Neuronal stem cell (in vitro differentiated cells): ENCODE measurements around the gene FARP1.

Experiments used
- DNase-seq: peaks from one replicate; pipeline ENCODE4 v3.0.0-alpha.2; 2013; ENCODE audit warnings: low spot score
- H2AFZ ChIP-seq: one replicate; pipeline ENCODE4 v1.6.1; 2013; ENCODE audit warnings: mild to moderate bottlenecking, low read length, inconsistent platforms
- H2AK5ac ChIP-seq: 2 replicates; pipeline ENCODE4 v1.6.1; 2013; ENCODE audit warnings: low read depth, mild to moderate bottlenecking, inconsistent platforms, low read length, moderate library complexity, mixed read lengths
- H2BK120ac ChIP-seq: 2 replicates; pipeline ENCODE4 v1.6.1; 2013; ENCODE audit warnings: low read depth, mild to moderate bottlenecking, inconsistent platforms, low read length, moderate library complexity, mixed read lengths
- H2BK12ac ChIP-seq: one replicate; pipeline ENCODE4 v1.6.1; 2013; ENCODE audit warnings: low read length, inconsistent platforms
- H2BK15ac ChIP-seq: 2 replicates; pipeline ENCODE4 v1.6.1; 2013; ENCODE audit warnings: mild to moderate bottlenecking, low read length, inconsistent platforms, mixed read lengths
- H2BK5ac ChIP-seq: one replicate; pipeline ENCODE4 v1.6.1; 2013; ENCODE audit warnings: inconsistent platforms, mild to moderate bottlenecking, low read length, moderate library complexity
- H3K14ac ChIP-seq: one replicate; pipeline ENCODE4 v1.6.1; 2013; ENCODE audit warnings: low read length, inconsistent platforms
- H3K18ac ChIP-seq: 2 replicates; pipeline ENCODE4 v1.6.1; 2013; ENCODE audit warnings: low read length, inconsistent platforms
- H3K23ac ChIP-seq: 2 replicates; pipeline ENCODE4 v1.6.1; 2013; ENCODE audit warnings: low read depth, mild to moderate bottlenecking, mixed read lengths, low read length, inconsistent platforms; ENCODE audit not compliant: poor library complexity
- H3K27ac ChIP-seq: replicated peaks from 3 replicates; pipeline ENCODE4 v1.5.1; 2013; ENCODE audit warnings: low read length, inconsistent platforms
- H3K27me3 ChIP-seq, 3 experiments: 2 replicates each; pipeline ENCODE4 v1.6.1; 2013; ENCODE audit warnings: low read length in 3 of 3, mild to moderate bottlenecking in 2 of 3, inconsistent platforms in 1 of 3, low read depth in 1 of 3, mixed read lengths in 1 of 3, moderate library complexity in 1 of 3; ENCODE audit not compliant: control insufficient read depth in 3 of 3, insufficient read depth in 3 of 3
- H3K36me3 ChIP-seq, 2 donors: replicated peaks in 1 of 2; 2 replicates each; pipeline ENCODE4 v1.6.1; 2013; ENCODE audit warnings: low read length in 2 of 2; ENCODE audit not compliant: control insufficient read depth in 2 of 2, insufficient read depth in 2 of 2
- H3K4ac ChIP-seq: 2 replicates; pipeline ENCODE4 v1.6.1; 2013; ENCODE audit warnings: inconsistent platforms, mild to moderate bottlenecking, low read length, moderate library complexity
- H3K4me1 ChIP-seq, 2 donors: 1 replicate in 1 of 2; 2 replicates in 1 of 2; pipeline ENCODE4 v1.6.1; 2013; ENCODE audit warnings: low read length in 2 of 2, low read depth in 1 of 2; ENCODE audit not compliant: control insufficient read depth in 2 of 2, insufficient read depth in 1 of 2
- H3K4me2 ChIP-seq: one replicate; pipeline ENCODE4 v1.6.1; 2013; ENCODE audit warnings: mild to moderate bottlenecking, low read length, inconsistent platforms; ENCODE audit not compliant: insufficient read depth, poor library complexity, severe bottlenecking
- H3K4me3 ChIP-seq, 2 donors: 2 replicates each; pipeline ENCODE4 v1.5.1; 2013; ENCODE audit warnings: low read length in 2 of 2, mild to moderate bottlenecking in 2 of 2, inconsistent platforms in 1 of 2, moderate library complexity in 1 of 2
- H3K79me1 ChIP-seq: one replicate; pipeline ENCODE4 v1.6.1; 2013; ENCODE audit warnings: low read depth, mild to moderate bottlenecking, inconsistent platforms, low read length, moderate library complexity
- H3K9ac ChIP-seq: one replicate; pipeline ENCODE4 v1.6.1; 2013; ENCODE audit warnings: mild to moderate bottlenecking, low read depth, low read length, inconsistent platforms; ENCODE audit not compliant: poor library complexity
- H3K9me3 ChIP-seq, 2 donors: replicated peaks in 1 of 2; 2 replicates each; pipeline versions ENCODE3 to v1.6.1; 2013; ENCODE audit warnings: low read length in 2 of 2, mild to moderate bottlenecking in 2 of 2, inconsistent platforms in 1 of 2, low read depth in 1 of 2, mixed read lengths in 1 of 2, moderate library complexity in 1 of 2; ENCODE audit not compliant: control insufficient read depth in 2 of 2, insufficient read depth in 1 of 2
- H4K8ac ChIP-seq: one replicate; pipeline ENCODE4 v1.6.1; 2013; ENCODE audit warnings: low read depth, mild to moderate bottlenecking, inconsistent platforms, low read length, moderate library complexity
- H4K91ac ChIP-seq: one replicate; pipeline ENCODE4 v1.6.1; 2013; ENCODE audit warnings: low read length, low read depth, mild to moderate bottlenecking, inconsistent platforms; ENCODE audit not compliant: poor library complexity
- WGBS, 2 donors: extraction: QIAGEN DNeasy Blood & Tissue Kit; methylation state at CpG; one replicate each; pipeline ENCODE4 v1.1.7; 2013; ENCODE audit warnings: missing lambda C conversion rate in 2 of 2, mixed read lengths in 1 of 2; ENCODE audit not compliant: insufficient read length in 2 of 2, insufficient replicate concordance in 1 of 2; ENCODE audit errors: extremely low coverage in 2 of 2; 5-methylcytosine and 5-hydroxymethylcytosine counted together

The FARP1 gene

DNA sequence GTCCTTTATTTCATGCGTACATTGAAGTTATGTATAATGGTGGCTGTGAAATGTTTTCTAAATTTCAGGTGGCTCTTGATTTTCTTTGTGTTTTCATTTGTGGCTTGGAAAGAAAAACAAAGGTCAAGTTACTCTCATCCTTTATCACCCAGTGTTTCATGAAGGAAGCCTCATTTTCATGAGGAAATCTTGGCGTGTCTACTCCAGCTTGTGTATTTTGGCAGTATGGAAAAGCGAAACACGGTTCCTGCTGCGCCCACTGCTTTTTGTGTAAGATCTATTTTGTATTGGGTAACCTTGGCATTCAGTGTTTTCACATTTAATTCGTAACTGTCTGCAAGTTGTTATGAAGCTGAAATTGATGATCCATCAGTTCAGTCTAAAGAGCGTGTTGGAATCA, 181.2 kb downstream of the FARP1 start:
- Histone ChIP-seq H3K4me2 (no peak overlapping the region), H3K18ac (no peak overlapping the region), H4K8ac (no peak overlapping the region), H3K9ac (no peak overlapping the region), H3K36me3 (no peaks in the 10 kb centered on the region), H2BK5ac (no peak overlapping the region), H3K4me1 (peaks cover 28 to 45% of the 10 kb centered on the region in 2 donors), H3K27me3 (no peaks in the 10 kb centered on the region), H2AFZ (no peak overlapping the region), H2AK5ac (no peak overlapping the region), H3K23ac (no peak overlapping the region), H4K91ac (no peak overlapping the region), H3K9me3 (no peaks in the 10 kb centered on the region), H2BK120ac (no peak overlapping the region), H3K14ac (no peak overlapping the region), H3K4ac (no peak overlapping the region), H3K27ac (peak overlapping the region; percentile 8), H3K4me3 (no peak overlapping the region), H3K79me1 (no peaks in the 10 kb centered on the region), H2BK15ac (no peak overlapping the region), H2BK12ac (no peak overlapping the region)
- DNase-seq, result no peak
- no CpG with 5 or more reads among the region's 7 CpGs for WGBS, 2 donors

DNA sequence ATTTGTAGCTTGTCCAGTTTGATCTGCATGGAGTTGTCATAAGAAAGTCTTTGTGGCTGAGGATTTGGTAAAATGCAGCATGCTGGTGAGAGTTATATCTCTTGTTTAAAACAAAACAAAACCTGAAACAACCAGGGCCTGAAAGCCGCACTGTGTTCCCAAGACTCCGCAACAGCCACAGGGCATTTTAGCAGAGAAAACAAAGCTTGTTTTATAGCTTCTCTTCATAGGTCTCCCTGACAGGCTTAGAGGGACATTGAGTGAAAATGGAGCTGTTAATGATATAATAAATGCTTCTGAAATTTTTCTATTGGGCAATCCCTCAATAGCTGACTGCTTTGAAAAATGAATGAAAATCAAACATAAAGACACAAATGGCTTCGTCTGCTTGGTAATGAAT, 182.8 kb downstream of the FARP1 start:
- no peaks in the 10 kb centered on the region for H3K79me1 ChIP-seq
- no peak overlapping the region for H2BK5ac ChIP-seq
- no peaks in the 10 kb centered on the region for H3K9me3 ChIP-seq
- no peak overlapping the region for H3K4ac ChIP-seq
- no peak for DNase-seq
- no peak overlapping the region for H3K9ac ChIP-seq
- no peak overlapping the region for H4K8ac ChIP-seq
- H2BK120ac ChIP-seq, result no peak overlapping the region
- H2AFZ ChIP-seq, result no peak overlapping the region
- H3K4me2 ChIP-seq, result no peak overlapping the region
- H3K4me3 ChIP-seq, result no peak overlapping the region
- no peak overlapping the region for H3K23ac ChIP-seq
- H3K27ac ChIP-seq, result peak overlapping the region; percentile 2
- H3K36me3 ChIP-seq, result no peaks in the 10 kb centered on the region
- H2BK12ac ChIP-seq, result no peak overlapping the region
- no peak overlapping the region for H2AK5ac ChIP-seq
- no peak overlapping the region for H3K18ac ChIP-seq
- no peak overlapping the region for H4K91ac ChIP-seq
- peaks cover 30 to 45% of the 10 kb centered on the region in 2 donors for H3K4me1 ChIP-seq
- H3K27me3 ChIP-seq, result no peaks in the 10 kb centered on the region
- no peak overlapping the region for H3K14ac ChIP-seq
- whole genome bisulfite sequencing, 2 donors, result no CpG with 5 or more reads among the region's 3 CpGs
- no peak overlapping the region for H2BK15ac ChIP-seq

DNA sequence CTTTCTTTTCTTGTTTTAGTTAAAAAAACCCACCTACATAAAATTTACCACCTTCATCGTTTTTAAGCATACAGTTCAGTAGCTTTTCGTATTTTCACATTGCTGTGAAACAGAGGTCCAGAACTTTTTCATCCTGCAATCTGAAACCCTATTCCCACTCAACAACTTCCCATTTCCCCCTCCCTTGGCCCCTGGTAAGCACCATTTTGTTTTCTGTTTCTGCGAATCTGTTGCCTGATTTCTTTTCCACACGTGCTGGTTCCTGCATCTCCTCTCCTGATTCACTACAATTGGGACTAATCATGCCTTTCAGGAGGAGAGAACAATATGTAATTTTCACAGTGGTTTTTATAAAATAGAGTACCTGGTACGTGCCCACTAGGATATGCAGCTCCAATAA, 183.4 kb downstream of the FARP1 start:
- no peak overlapping the region for H3K23ac ChIP-seq
- H2BK5ac ChIP-seq, result no peak overlapping the region
- no peak overlapping the region for H3K18ac ChIP-seq
- H2BK15ac ChIP-seq, result no peak overlapping the region
- no peak overlapping the region for H3K9ac ChIP-seq
- no peak overlapping the region for H2AK5ac ChIP-seq
- H4K91ac ChIP-seq, result no peak overlapping the region
- H3K9me3 ChIP-seq, result no peaks in the 10 kb centered on the region
- H4K8ac ChIP-seq, result no peak overlapping the region
- H2BK120ac ChIP-seq, result no peak overlapping the region
- DNase-seq, result no peak
- H3K4ac ChIP-seq, result no peak overlapping the region
- H3K27me3 ChIP-seq, result no peaks in the 10 kb centered on the region
- H2AFZ ChIP-seq, result no peak overlapping the region
- H3K4me3 ChIP-seq, result no peak overlapping the region
- WGBS, 2 donors, result no CpG with 5 or more reads among the region's 5 CpGs
- no peak overlapping the region for H3K4me2 ChIP-seq
- peaks cover 30 to 45% of the 10 kb centered on the region in 2 donors for H3K4me1 ChIP-seq
- H3K36me3 ChIP-seq, result no peaks in the 10 kb centered on the region
- H2BK12ac ChIP-seq, result no peak overlapping the region
- H3K14ac ChIP-seq, result no peak overlapping the region
- H3K27ac ChIP-seq, result peak overlapping the region; percentile 21
- H3K79me1 ChIP-seq, result no peaks in the 10 kb centered on the region

DNA sequence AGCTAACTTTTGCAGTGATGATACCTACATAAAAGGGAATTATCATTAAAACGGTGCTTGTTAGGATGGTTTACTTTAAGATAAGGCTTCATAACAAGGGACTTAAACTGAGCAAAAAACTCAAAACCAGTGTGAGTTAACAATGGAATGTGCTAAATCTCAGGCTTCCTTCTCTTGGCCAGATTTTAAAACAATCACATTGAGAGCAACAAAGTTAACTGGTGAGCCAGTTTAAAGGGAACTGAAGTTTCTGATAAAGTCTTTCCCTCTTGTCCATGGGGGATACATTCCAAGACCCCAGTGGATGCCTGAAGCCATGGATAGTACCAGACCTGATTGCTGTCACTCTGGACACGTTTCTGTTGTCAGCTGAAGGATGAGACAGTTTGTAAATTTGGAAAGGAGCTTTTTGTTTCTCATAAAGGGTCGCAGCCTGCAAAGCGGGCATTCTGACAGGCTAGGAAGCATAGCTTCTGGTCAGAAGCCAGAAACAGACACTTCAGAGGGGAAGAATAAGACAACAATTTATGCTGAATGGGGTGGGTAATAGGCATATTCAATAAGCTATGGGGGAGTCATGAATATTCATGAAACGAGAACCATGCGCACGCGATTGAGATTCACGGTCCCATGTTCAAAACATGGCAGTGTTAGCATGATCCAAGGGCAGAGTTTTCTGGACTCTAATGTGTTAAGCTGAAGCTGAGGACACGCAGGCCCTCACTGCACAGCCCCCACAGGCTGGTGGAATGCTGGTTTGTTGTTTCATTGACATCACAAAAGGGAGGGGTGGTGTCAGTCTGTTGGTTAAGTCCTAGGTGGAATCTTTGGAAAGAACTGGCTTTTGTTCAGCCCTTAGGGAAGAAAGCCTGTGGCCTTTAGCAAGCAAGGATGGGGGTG, 184.7 kb downstream of the FARP1 start:
- no peak overlapping the region for H2BK120ac ChIP-seq
- H3K36me3 ChIP-seq, result no peaks in the 10 kb centered on the region
- H3K23ac ChIP-seq, result no peak overlapping the region
- no peaks in the 10 kb centered on the region for H3K79me1 ChIP-seq
- H3K4me3 ChIP-seq, result peak overlapping the region in 1 of 2 donors; percentile 13
- WGBS, 2 donors, result no CpG with 5 or more reads among the region's 10 CpGs
- DNase-seq, result peak; percentile 85
- no peak overlapping the region for H3K14ac ChIP-seq
- no peak overlapping the region for H4K91ac ChIP-seq
- peak overlapping the region; percentile 50 for H2AFZ ChIP-seq
- H2BK12ac ChIP-seq, result no peak overlapping the region
- no peak overlapping the region for H2BK5ac ChIP-seq
- H3K27me3 ChIP-seq, result no peaks in the 10 kb centered on the region
- no peak overlapping the region for H2BK15ac ChIP-seq
- H3K4ac ChIP-seq, result no peak overlapping the region
- H3K4me1 ChIP-seq, result peaks cover 31 to 47% of the 10 kb centered on the region in 2 donors
- no peak overlapping the region for H3K9ac ChIP-seq
- no peak overlapping the region for H4K8ac ChIP-seq
- peak overlapping the region; percentile 56 for H3K4me2 ChIP-seq
- H3K9me3 ChIP-seq, result no peaks in the 10 kb centered on the region
- H3K27ac ChIP-seq, result peak overlapping the region; percentile 76
- no peak overlapping the region for H2AK5ac ChIP-seq
- H3K18ac ChIP-seq, result no peak overlapping the region
